GM12878 (cell line): ENCODE measurements around the gene CPNE4. TPM values are rescaled to one million over a fixed set of nuclear protein-coding genes. Genes with fewer than 3 reads are reported as not detected.

Experiments used
- ATAC-seq: fragments of 200-7000 bp; cut with Tn5 transposase; 3 replicates; pipeline ENCODE4 v1.9.1; 2020; ENCODE audit warnings: mild to moderate bottlenecking, moderate library complexity
- BruUV-seq: library from RNA; stranded (reverse); fragments of 400-500 nt; replicated peaks from 2 replicates; lab custom pipeline; 2021; lab: Mats Ljungman, UMichigan
- CTCF ChIA-PET: fragments of 300-600 bp; sonication (Branson Sonifier 250); formaldehyde crosslinking; extraction: SDS; loops from one replicate; lab custom pipeline; 2021; ENCODE audit warnings: inconsistent platforms; lab: Yijun Ruan, JAX
- POLR2A ChIA-PET: fragments of 350-600 bp; formaldehyde crosslinking; extraction: SDS; loops from one replicate; lab custom pipeline; 2021; ENCODE audit warnings: inconsistent platforms; lab: Charles Lee
- RAD21 ChIA-PET: fragments of 300-600 bp; sonication (Branson Sonifier 250); formaldehyde crosslinking; loops from one replicate; lab custom pipeline; 2023; ENCODE audit warnings: antibody characterized with exemption; ENCODE audit not compliant: unreplicated experiment; lab: Charles Lee
- SMC1A ChIA-PET: fragments of 300-600 bp; sonication (Branson Sonifier 250); formaldehyde crosslinking; loops from one replicate; lab custom pipeline; 2023; ENCODE audit not compliant: unreplicated experiment, uncharacterized antibody; lab: Charles Lee
- DNase-seq: peaks from one replicate; pipeline ENCODE4 v3.0.0-alpha.2; 2011; ENCODE audit warnings: low read depth, low spot score
- FAIRE-seq: peaks from 3 replicates; lab custom pipeline; 2011; peaks lifted over from hg19 to GRCh38; lab: Jason Lieb, UNC
- H2AFZ ChIP-seq: 2 replicates; pipeline ENCODE4 v1.6.0; 2011; ENCODE audit warnings: low read depth, low read length, control low read depth; ENCODE audit not compliant: control insufficient read depth
- H3K27ac ChIP-seq: 2 replicates; pipeline ENCODE4 v1.5.1; 2011; ENCODE audit warnings: control low read depth; ENCODE audit not compliant: control insufficient read depth, insufficient read depth
- H3K27me3 ChIP-seq, 2 experiments: replicated peaks in 1 of 2; 2 replicates each; pipeline versions ENCODE4 v1.6.0 to v1.6.1; 2011; ENCODE audit warnings: low read length in 1 of 2; ENCODE audit not compliant: control insufficient read depth in 2 of 2, insufficient read depth in 2 of 2
- H3K36me3 ChIP-seq, 2 experiments: 2 replicates each; pipeline ENCODE4 v1.5.1; 2011; ENCODE audit warnings: low read length in 1 of 2; ENCODE audit not compliant: control insufficient read depth in 2 of 2, insufficient read depth in 2 of 2
- H3K4me1 ChIP-seq: 2 replicates; pipeline ENCODE4 v1.6.1; 2011; ENCODE audit warnings: mild to moderate bottlenecking, low read length, moderate library complexity, mixed read lengths; ENCODE audit not compliant: control insufficient read depth, insufficient read depth
- H3K4me2 ChIP-seq: 2 replicates; pipeline ENCODE4 v1.6.0; 2011; ENCODE audit warnings: control low read depth; ENCODE audit not compliant: control insufficient read depth, insufficient read depth
- H3K4me3 ChIP-seq: fragments of 200-600 bp; sonication (generic); 2 replicates; pipeline ENCODE4 v1.5.1; 2016
- H3K79me2 ChIP-seq: 2 replicates; pipeline ENCODE4 v1.6.0; 2011; ENCODE audit warnings: low read length; ENCODE audit not compliant: control insufficient read depth, insufficient read depth
- H3K9ac ChIP-seq: 2 replicates; pipeline ENCODE4 v1.8.0; 2011; ENCODE audit warnings: low read length, control low read depth, mixed read lengths; ENCODE audit not compliant: control insufficient read depth, insufficient read depth
- H3K9me3 ChIP-seq: replicated peaks from 3 replicates; pipeline ENCODE4 v1.5.1; 2011; ENCODE audit warnings: mild to moderate bottlenecking, low read length; ENCODE audit not compliant: control insufficient read depth, insufficient read depth
- H4K20me1 ChIP-seq: 2 replicates; pipeline ENCODE4 v1.6.0; 2011; ENCODE audit not compliant: control insufficient read depth, insufficient read depth
- CBX5 ChIP-seq: sonication (generic); IDR thresholded peaks from 2 replicates; pipeline ENCODE4 v1.6.1; 2016; ENCODE audit warnings: low read depth, moderate library complexity, mild to moderate bottlenecking, inconsistent platforms
- E2F4 ChIP-seq: IDR thresholded peaks from 2 replicates; pipeline ENCODE4 v1.6.1; 2012; ENCODE audit warnings: low read depth, low read length, improper control_type of control experiment
- HCFC1 ChIP-seq: fragments of 150-350 bp; IDR thresholded peaks from 2 replicates; pipeline ENCODE4 v1.6.1; 2014; ENCODE audit warnings: low read length
- IKZF2 ChIP-seq, 2 experiments: fragments of 450-650 bp; IDR thresholded peaks; 2 replicates each; pipeline ENCODE4 v1.6.1; 2017; ENCODE audit warnings: mild to moderate bottlenecking in 2 of 2, moderate library complexity in 2 of 2
- MLLT1 ChIP-seq: fragments of 450-650 bp; IDR thresholded peaks from 2 replicates; pipeline ENCODE4 v1.6.1; 2016; ENCODE audit warnings: mild to moderate bottlenecking
- NR2C2 ChIP-seq: IDR thresholded peaks from 2 replicates; pipeline ENCODE4 v1.6.1; 2011; ENCODE audit warnings: borderline replicate concordance, low read depth; ENCODE audit not compliant: control insufficient read depth, insufficient read length
- PML ChIP-seq: IDR thresholded peaks from 2 replicates; pipeline ENCODE4 v1.6.1; 2012; ENCODE audit warnings: low read length, inconsistent platforms
- SMAD5 ChIP-seq: IDR thresholded peaks from 2 replicates; pipeline ENCODE4 v1.6.1; 2016; ENCODE audit warnings: antibody characterized with exemption, low read depth
- SP1 ChIP-seq: IDR thresholded peaks from one replicate; pipeline ENCODE4 v1.6.1; 2011; ENCODE audit warnings: low read depth, low read length
- SUZ12 ChIP-seq: fragments of 200-600 bp; sonication (generic); IDR thresholded peaks from one replicate; pipeline ENCODE4 v1.6.1; 2018; ENCODE audit warnings: antibody characterized with exemption, mild to moderate bottlenecking; ENCODE audit not compliant: unreplicated experiment
- WGBS: methylation state at CpG from one replicate; pipeline ENCODE4 v1.1.6; 2016; ENCODE audit warnings: low lambda C conversion rate; ENCODE audit not compliant: insufficient replicate concordance, insufficient coverage; ENCODE audit errors: missing lambda C conversion rate; 5-methylcytosine and 5-hydroxymethylcytosine counted together
- in situ Hi-C: fragments of 300-500 bp; cut with MboI; formaldehyde crosslinking; loops from 9 replicates; pipeline ENCODE4 v1.14.3; 2018; ENCODE audit warnings: mixed read lengths
- intact Hi-C: fragments of 100-400 bp; cut with micrococcal nuclease; formaldehyde crosslinking; loops from one replicate; pipeline ENCODE4 v1.14.2; 2022; ENCODE audit not compliant: unreplicated experiment
- polyA plus RNA-seq, 11 experiments: library from polyadenylated mRNA; depleted of rRNA in 4 of 11; unstranded in 6 of 11; stranded (reverse) in 5 of 11; fragments of >200 nt; fragmentation: Nextera tagmentation in 4 of 11; fragmentation: Illumina TruSeq in 1 of 11; extraction: Ambion mirVana in 4 of 11; extraction: Trizol in 1 of 11; gene quantifications; 1 replicate in 1 of 11; 2 replicates in 10 of 11; pipeline versions ENCODE4 v1.2.1 to v1.2.3, GENCODE V29; 2011 to 2016; ENCODE audit warnings: inconsistent platforms in 2 of 11, missing spikeins in 2 of 11, low read depth in 1 of 11
- total RNA-seq, 4 experiments: library from RNA; depleted of rRNA in 3 of 4; stranded (reverse); fragments of >200 nt in 3 of 4; fragmentation: Illumina TruSeq in 1 of 4; extraction: Trizol in 1 of 4; gene quantifications; 2 replicates each; pipeline versions ENCODE4 v1.2.1 to v1.2.3, GENCODE V29; 2013 to 2021
- TF ChIP-seq, protein P1 (sequence below): IDR thresholded peaks from 2 replicates; pipeline ENCODE4 v1.6.1; 2011; ENCODE audit warnings: low read depth, mild to moderate bottlenecking, low read length, moderate library complexity, borderline replicate concordance; ENCODE audit errors: extremely low read depth

The CPNE4 gene
- total and polyA plus RNA-seq, 10 of the 15 experiments (the other 5 are each of a cell fraction or from before 2014, with no cell fraction given), result 0.17 to 1.9 (median 0.48) TPM; not detected in 1

DNA sequence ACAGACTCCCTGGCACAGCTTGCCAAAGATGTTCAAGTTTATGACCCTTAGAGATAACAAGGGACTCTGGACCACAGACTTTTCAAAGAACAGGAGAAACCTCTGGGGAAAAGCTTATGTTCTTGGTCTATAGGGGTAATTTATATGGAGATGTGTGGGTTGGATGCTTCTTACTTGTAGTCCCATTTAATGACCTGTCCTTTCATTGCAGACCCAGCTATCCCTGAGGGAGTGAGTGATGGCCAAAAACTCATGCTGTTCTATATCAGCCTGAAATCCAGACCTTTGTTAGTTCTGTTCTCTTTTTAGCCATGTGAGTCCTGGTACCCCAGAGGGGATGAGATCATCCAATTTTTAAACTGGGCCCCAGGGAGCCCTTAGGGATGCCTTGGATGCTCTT, 488.4 kb downstream of the CPNE4 start (continued):
- TF ChIP-seq NR2C2, result no peak
- no peak for TF ChIP-seq SUZ12
- TF ChIP-seq, protein P1, sequence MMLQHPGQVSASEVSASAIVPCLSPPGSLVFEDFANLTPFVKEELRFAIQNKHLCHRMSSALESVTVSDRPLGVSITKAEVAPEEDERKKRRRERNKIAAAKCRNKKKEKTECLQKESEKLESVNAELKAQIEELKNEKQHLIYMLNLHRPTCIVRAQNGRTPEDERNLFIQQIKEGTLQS, result no peak
- no peak for TF ChIP-seq IKZF2 (IDR thresholded peaks at IDR 0.05)
- no peak for TF ChIP-seq SMAD5
- TF ChIP-seq HCFC1, result no peak
- TF ChIP-seq MLLT1, result no peak
- TF ChIP-seq SP1, result no peak
- TF ChIP-seq CBX5, result no peak
- TF ChIP-seq, all 136 proteins: peak for 0

DNA sequence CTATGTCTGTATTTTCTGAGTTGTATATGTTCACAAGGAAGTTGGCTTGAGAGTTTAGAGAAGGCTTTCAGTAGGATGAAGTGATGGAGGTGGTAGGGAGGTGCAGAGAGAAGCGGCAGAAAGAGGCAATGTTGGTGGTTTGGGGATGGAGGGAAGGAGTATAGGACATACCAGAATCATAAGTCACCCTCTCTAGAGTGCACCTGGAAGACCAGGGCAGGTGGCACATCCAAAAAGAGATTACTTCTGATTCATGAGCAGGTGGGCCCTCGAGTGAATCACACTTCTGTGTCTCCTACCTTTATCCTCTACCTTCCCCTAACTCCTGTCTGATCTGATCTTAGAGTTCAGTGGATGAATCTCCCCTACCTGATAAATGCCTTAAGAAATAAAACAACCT, 490.3 kb downstream of the CPNE4 start:
- H3K79me2 ChIP-seq, result no peaks in the 10 kb centered on the region
- CTCF ChIA-PET, result interaction anchor here (1.0 to 1.3 kb wide), 2 partner anchors 9 to 163 kb away, joined by 3 read pairs; partner anchors contain the start of gene NUDT16
- SMC1A ChIA-PET, result no interaction called here
- no TSS peak for BruUV-seq
- no peaks in the 10 kb centered on the region for H4K20me1 ChIP-seq
- ATAC-seq, result no peak
- no peak overlapping the region for H3K27ac ChIP-seq
- no peak overlapping the region for H3K4me3 ChIP-seq
- no peak for DNase-seq
- POLR2A ChIA-PET, result no interaction called here
- RAD21 ChIA-PET, result no interaction called here
- H3K27me3 ChIP-seq, result no peaks in the 10 kb centered on the region; a peak in 1 of 4 replicates
- in situ Hi-C loops, result no loop called here
- no peak overlapping the region for H3K9ac ChIP-seq
- intact Hi-C loops, result loop anchor here (10.0 kb wide), 2 partner anchors 510 to 640 kb away; no protein-coding TSS in a partner anchor
- no peak overlapping the region for H3K4me2 ChIP-seq
- no peaks in the 10 kb centered on the region for H3K9me3 ChIP-seq
- TF ChIP-seq E2F4 (no peak), PML (no peak)
- FAIRE-seq, result no peak
- WGBS, result 15% methylated on average over 2 of the region's 2 CpGs
- no peak overlapping the region for H2AFZ ChIP-seq
- H3K4me1 ChIP-seq, result no peaks in the 10 kb centered on the region
- H3K36me3 ChIP-seq, result no peaks in the 10 kb centered on the region
